K562 (cell line): ENCODE measurements around the gene PLD1.

Source experiments
- HEY1 ChIP-seq: fragments of 250-450 bp; sonication (Bioruptor Pico); IDR thresholded peaks from 2 replicates; pipeline ENCODE4 v1.5.0; 2020; ENCODE audit warnings: mild to moderate bottlenecking, moderate library complexity, borderline replicate concordance
- SIN3A ChIP-seq, 2 experiments: fragments of 150-350 bp in 1 of 2; IDR thresholded peaks; 2 replicates each; pipeline ENCODE4 v1.6.1; 2011 to 2016; ENCODE audit warnings: borderline replicate concordance in 2 of 2, low read depth in 2 of 2, low read length in 2 of 2, mild to moderate bottlenecking in 2 of 2, moderate library complexity in 2 of 2; ENCODE audit not compliant: control insufficient read depth in 1 of 2
- SMARCB1 ChIP-seq: IDR thresholded peaks from 2 replicates; pipeline ENCODE4 v1.6.1; 2011; ENCODE audit warnings: improper control_type of control experiment, low read depth; ENCODE audit not compliant: insufficient read length
- TARDBP ChIP-seq: fragments of 450-650 bp; IDR thresholded peaks from 2 replicates; pipeline ENCODE4 v1.6.1; 2016
- ZNF584 ChIP-seq: fragments of 200-800 bp; sonication (Bioruptor generic); IDR thresholded peaks from 2 replicates; pipeline ENCODE4 v1.6.1; 2016; ENCODE audit warnings: low read depth, mild to moderate bottlenecking, missing genetic modification characterization, missing compliant biosample characterization

GRCh38 chr3:171854649-171855305, 44.5 kb upstream of the PLD1 start:
- TF ChIP-seq HEY1 (no peak), TARDBP (no peak), SIN3A (IDR thresholded peaks at IDR 0.05; ENCODE audit: borderline replicate concordance in 2 of 2, control insufficient read depth in 1 of 2, low read depth in 2 of 2, low read length in 2 of 2) (no peak), ZNF584 (no peak), SMARCB1 (no peak)
